HL-60/S4 treated with phorbol 12-myristate 13-acetate at 8.2 ng/mL for 4 days and 3 days (cell line): ENCODE results near the gene C10orf62.
"Not testable (repeated sequence)": the region's sequence is repeated elsewhere in the genome, so short reads cannot be mapped to it uniquely, and the experiment has no call there.

Source experiments
- in situ Hi-C: fragments of 300-500 bp; cut with MboI; formaldehyde crosslinking; loops from 2 replicates; pipeline ENCODE4 v1.15.0; 2022; ENCODE audit warnings: low sequenced_read_pairs

The C10orf62 gene

DNA sequence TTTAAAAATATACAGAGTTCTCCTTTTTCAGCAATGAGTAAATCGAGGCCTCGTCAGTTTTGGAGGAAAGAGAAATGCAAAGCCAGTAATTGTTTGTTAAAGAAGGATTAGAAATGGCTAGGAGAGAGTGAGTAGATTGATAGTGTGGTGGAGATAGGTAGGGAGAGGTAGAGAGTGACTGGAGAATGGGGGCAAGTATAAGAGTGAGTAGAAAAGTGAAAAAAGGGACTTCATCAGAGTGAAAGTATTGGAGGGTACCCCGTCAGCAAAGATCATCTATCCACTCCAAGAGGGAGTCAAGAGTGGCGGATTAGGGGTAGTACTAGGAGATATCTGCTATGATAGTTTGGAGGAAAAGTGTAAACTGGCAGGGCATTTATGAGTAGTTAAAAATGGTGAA lies 26.2 kb upstream of the C10orf62 start:
- in situ Hi-C loops, result no loop called here

DNA sequence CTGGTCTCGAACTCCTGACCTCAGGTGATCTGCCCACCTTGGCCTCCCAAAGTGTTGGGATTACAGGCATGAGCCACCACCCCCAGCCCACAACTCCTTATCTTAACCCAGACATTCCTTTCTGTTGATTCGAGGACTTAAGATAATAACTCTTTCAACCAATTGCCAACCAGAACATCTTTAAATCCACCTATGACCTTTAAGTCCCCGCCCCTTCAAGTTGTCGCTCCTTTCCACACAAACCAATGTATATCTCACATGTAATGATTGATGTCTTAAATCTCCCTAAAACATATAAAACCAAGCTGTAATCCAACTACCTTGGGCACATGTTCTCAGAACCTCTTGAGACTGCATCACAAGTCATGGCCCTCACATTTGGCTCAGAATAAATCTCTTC lies 24.7 kb upstream of the C10orf62 start:
- in situ Hi-C loops, result no loop called here

- in situ Hi-C loops, result no loop called here
Observed at GRCh38 chr10:97566336-97566996, 23.1 kb upstream of the C10orf62 start.

DNA sequence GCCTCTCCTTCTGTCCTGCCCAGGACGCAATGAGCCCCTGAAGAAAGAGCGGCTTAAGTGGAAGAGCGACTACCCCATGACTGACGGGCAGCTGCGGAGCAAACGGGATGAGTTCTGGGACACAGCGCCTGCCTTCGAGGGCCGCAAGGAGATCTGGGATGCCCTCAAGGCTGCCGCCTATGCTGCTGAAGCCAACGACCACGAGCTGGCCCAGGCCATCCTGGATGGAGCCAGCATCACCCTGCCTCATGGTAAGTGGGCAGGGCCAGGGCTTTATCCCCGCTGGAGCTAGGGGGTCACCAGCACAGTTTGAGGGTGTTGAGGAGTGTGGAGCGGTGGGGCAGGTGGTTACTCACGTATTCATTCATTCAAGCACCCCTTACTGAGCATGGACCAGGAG lies 21.6 kb upstream of the C10orf62 start:
- in situ Hi-C loops, result no loop called here

GRCh38 chr10:97570146-97570788 lies 19.3 kb upstream of the C10orf62 start:
- in situ Hi-C loops, result no loop called here

DNA sequence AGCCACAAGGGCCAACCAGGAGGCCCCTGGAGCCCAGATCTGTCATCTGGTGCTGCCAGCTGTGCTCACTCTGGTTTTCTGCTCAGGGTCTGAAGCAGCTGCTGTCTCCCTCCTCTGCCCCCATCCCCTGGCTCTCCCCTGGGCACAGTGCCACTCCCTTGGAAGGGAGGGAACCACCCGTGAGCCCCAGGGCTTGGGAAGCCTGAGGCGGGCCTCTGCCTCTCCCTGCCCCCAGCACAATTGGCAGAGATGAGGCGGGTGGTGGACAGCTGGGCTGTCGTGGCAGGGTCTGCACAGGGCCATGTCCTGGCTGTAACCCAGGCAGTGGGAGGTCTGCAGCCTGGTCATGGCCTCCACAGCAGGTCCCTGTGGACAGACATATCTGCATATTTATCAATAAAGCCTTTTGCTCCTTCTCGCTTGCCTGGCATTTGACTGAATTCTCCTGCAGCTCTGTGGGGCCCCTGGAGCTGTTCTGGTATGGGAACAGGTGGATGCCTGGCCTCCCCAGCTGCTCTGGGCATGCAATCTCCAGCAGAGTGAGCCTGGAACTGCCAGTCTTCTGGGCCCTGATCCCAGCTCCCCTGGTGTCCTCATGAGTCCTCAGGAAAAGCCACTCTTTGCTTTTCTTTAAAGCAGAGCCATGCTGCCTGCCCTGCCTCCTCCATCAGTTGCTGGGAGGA lies 18.6 kb upstream of the C10orf62 start:
- in situ Hi-C loops, result no loop called here

- in situ Hi-C loops, result no loop called here
Observed at GRCh38 chr10:97571622-97572021, 17.9 kb upstream of the C10orf62 start.

- in situ Hi-C loops, result no loop called here
Observed at GRCh38 chr10:97572214-97572989, 17.1 kb upstream of the C10orf62 start, which contains the start of gene ANKRD2. Gene ANKRD2 (plus strand): TSS chr10:97572779. CDS start chr10:97572789, 10 bp downstream.

DNA sequence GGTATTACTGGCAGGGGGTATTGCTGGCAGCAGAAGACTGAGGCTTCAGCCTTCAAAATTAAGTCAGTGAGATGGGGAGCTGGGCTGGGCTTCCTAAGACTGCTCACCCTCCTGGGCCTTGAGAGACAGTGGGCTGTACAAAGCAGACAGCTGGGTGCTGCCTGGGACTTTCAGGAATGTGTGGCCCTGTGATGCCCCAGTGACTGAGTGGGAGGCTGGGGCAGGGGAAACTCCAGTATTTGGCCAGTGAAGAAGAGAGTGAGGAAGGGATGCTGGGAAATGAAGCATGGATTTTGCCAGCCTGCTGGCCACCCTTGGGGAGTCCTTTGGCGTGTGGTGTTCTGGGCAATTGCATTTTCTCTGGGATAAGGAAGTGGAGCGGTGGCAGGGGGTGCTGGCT lies 16.5 kb upstream of the C10orf62 start:
- in situ Hi-C loops, result no loop called here

GRCh38 chr10:97573672-97574071 lies 15.8 kb upstream of the C10orf62 start:
- in situ Hi-C loops, result no loop called here

DNA sequence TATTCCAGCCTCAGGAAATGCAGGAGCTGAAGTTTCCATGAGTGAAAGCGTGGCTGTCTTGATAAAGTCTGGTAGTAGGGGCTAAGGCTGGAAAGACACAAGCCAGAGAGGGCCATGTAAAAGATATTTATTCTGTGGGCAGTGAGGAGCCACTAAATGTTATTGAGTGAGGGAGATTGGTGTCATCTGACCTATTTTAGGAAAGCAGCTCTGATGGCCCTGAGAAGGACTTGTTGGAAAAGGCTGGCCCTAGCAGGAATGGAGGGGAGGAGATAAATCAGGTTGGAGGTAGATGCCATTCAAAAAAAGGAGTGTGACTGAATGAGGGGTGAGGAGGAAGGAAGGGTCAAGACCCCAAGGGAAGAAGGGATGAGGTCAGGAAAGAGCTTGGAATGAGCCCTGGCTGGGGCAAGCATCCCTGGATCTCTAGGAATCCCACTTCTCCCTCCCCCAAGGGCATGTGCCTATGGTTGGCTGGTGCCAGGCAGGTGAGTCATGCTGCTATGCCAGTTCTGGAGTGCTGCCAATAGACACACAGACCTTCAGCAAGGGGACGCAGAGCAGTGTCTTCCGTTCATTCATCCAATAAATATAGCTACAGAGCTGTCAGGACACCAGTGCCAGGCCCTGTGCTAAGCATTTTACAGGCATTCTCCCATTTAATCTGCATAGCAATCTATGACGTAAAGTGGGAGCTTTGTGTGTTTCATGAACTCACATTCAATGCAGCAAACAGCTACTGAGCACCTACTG lies 15.0 kb upstream of the C10orf62 start:
- in situ Hi-C loops, result no loop called here

DNA sequence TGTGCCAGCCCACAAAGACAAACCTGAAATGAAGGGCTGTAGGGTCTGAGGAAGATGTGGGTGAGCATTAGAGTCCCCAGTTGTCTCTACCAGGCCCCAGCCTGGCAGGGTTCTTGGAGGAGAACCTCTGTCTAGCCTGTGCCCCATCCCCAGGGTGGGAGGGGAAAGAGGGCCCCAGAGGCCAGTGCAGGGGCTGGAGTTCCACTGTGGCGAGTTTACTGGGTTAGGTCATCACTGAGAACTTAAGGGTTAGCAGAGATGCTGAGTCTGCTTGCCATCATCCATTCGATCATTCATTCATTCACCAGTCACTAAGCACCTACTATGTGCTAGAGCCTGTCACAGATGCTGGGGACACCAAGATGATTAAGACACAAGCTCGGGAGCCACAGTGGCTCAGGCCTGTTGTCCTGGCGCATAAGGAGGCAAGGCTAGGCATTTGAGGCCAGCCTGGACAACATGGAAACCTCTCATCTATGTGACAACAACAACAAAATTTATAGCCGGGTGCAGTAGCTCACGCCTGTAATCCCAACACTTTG lies 14.3 kb upstream of the C10orf62 start:
- in situ Hi-C loops, result no loop called here

- in situ Hi-C loops, result not testable (repeated sequence)
Observed at GRCh38 chr10:97576487-97576886, 13.0 kb upstream of the C10orf62 start.

- in situ Hi-C loops, result no loop called here
Observed at GRCh38 chr10:97577701-97578100, 11.8 kb upstream of the C10orf62 start.

DNA sequence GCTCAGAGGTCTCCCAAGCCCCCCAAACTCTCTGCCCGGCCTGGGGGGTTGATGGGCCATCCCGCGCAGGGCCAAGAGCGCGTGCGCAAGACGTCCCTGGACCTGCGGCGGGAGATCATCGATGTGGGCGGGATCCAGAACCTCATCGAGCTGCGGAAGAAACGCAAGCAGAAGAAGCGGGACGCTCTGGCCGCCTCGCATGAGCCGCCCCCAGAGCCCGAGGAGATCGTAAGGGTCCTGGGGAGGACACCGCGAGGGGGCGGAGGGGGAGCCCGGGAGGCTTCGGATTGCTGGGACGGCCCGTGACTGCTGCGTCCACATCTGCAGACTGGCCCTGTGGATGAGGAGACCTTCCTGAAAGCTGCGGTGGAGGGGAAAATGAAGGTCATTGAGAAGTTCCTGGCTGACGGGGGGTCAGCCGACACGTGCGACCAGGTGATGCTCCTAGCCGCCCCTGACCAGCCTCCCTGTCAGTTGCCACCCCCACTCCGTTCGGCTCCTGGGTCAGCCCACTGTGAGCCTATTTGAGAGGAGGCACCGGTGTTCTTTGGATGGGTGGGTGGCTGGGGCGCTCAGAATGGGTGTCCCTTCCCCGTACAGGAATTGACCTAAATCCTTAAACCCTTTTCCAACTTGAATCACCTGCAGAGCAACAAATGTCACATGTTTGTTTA lies 11.2 kb upstream of the C10orf62 start:
- in situ Hi-C loops, result no loop called here

DNA sequence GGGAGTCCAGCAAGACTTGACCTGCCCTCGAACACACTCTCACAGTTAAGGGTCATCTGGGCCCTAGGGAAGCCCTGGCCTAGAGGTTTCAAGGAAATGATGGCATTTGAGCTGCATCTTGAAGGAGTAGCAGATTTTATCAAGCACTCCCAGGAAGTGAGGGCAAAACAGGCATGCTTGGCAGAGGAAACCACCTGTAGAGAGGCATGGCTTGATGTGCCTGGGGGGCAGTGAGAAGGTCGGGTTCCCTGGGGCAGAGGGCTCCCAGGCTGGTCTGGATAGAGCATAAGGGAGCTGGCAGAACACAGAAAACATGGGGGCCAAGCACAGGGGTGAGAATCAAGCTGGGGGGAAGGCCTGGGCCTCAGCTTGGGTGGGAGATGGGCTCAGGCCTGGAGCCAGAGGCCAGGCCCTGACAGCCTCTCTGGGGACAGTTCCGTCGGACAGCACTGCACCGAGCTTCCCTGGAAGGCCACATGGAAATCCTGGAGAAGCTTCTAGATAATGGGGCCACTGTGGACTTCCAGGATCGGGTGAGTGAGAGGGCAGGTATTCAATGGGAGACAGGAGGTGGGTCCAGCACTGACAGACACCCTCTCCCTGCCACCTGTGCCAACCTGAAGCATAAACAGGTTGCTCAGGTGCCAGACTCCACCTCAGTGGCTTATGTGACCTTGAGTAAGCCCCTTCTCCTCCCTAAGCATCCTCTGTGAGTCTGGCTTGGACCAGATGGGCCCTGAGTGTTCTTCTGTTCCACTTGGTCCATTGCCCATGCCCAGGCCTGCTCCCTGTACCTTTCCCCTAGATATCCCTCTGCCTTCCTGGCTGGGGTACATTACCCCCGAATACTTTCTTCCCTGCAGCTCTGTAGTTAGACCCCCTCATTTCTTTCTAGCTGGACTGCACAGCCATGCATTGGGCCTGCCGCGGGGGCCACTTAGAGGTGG lies 8.8 kb upstream of the C10orf62 start:
- in situ Hi-C loops, result no loop called here

- in situ Hi-C loops, result no loop called here
Observed at GRCh38 chr10:97582169-97582568, 7.4 kb upstream of the C10orf62 start.

DNA sequence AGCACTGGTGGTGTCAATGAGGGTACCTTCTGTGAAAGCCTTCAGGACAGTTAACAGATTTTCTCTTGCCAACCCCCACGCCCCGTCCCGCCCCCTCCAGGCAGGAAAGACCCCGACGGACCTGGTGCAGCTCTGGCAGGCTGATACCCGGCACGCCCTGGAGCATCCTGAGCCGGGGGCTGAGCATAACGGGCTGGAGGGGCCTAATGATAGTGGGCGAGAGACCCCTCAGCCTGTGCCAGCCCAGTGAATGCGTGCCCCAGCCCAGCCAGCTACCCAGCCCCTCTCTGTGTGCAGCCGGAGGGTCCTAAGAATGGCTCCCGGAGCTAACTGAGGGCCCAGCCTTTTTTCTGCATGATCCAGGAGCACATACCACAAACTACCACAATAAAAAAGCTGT lies 6.0 kb upstream of the C10orf62 start:
- in situ Hi-C loops, result no loop called here
